ENCODE data around the gene AQP3.

- TF ChIP-seq POLR2A (IDR thresholded peaks at IDR 0.05; ENCODE audit: low read length): no peak
- no peak for TF ChIP-seq GATA1 (IDR thresholded peaks at IDR 0.05; ENCODE audit: low read depth, low read length)
Observed at GRCh38 chr9:33430942-33431341, 16.5 kb downstream of the AQP3 start.

All from erythroblast (primary cell).